Lower lobe of right lung (tissue), 2 donors: ENCODE measurements around the gene FBLN2. TPM values are rescaled to one million over a fixed set of nuclear protein-coding genes. Genes with fewer than 3 reads are reported as not detected.
A peak's percentile ranks its signal among the peaks of the same experiment; 100 is the strongest.

Experiments
- ATAC-seq, 2 donors: fragments of 200-7000 bp; cut with Tn5 transposase; one replicate each; pipeline ENCODE4 v1.9.1; 2020 to 2022; ENCODE audit warnings: mild to moderate bottlenecking in 2 of 2, moderate library complexity in 2 of 2
- DNase-seq: peaks from one replicate; pipeline ENCODE4 v3.0.0-alpha.2; 2020
- H3K27ac ChIP-seq: fragments of 200-600 bp; one replicate; pipeline ENCODE4 v1.8.0; 2022
- H3K27me3 ChIP-seq: fragments of 200-600 bp; one replicate; pipeline ENCODE4 v1.8.0; 2022; ENCODE audit warnings: low read depth
- H3K36me3 ChIP-seq: fragments of 200-600 bp; one replicate; pipeline ENCODE4 v1.8.0; 2022; ENCODE audit warnings: mild to moderate bottlenecking
- H3K4me1 ChIP-seq: fragments of 200-600 bp; one replicate; pipeline ENCODE4 v1.8.0; 2022
- H3K4me3 ChIP-seq: fragments of 200-600 bp; one replicate; pipeline ENCODE4 v1.8.0; 2022; ENCODE audit warnings: mild to moderate bottlenecking
- H3K9me3 ChIP-seq: fragments of 200-600 bp; one replicate; pipeline ENCODE4 v1.8.0; 2022
- CTCF ChIP-seq: fragments of 200-600 bp; IDR thresholded peaks from one replicate; pipeline ENCODE4 v1.8.0; 2022; ENCODE audit warnings: antibody characterized with exemption, mild to moderate bottlenecking
- intact Hi-C: fragments of 100-400 bp; cut with DNase I; formaldehyde crosslinking; loops from one replicate; pipeline ENCODE4 v1.11.0; 2022
- total RNA-seq: library from RNA; stranded (reverse); fragmentation: NEBNext Ultra II Directional; extraction: Animal tissue kit (Norgen Biotek cat#: 25700); gene quantifications from one replicate; pipeline ENCODE4 v1.2.1, GENCODE V29; 2021
- donor health status: DM: no; HTN: yes; CAD: no; lungs with severe emphysema.

The FBLN2 gene
- total RNA-seq, 1 donor from 2014 or later = 40.8 TPM

- ATAC-seq (no peak), DNase-seq (no peak)
- Histone ChIP-seq H3K36me3 (no peaks in the 10 kb centered on the region), H3K9me3 (peaks cover 6% of the 10 kb centered on the region), H3K4me1 (no peaks in the 10 kb centered on the region), H3K27me3 (peaks cover 3% of the 10 kb centered on the region), H3K4me3 (no peak overlapping the region), H3K27ac (no peak overlapping the region)
- intact Hi-C loops = no loop called here
- TF ChIP-seq CTCF = no peak
Observed at GRCh38 chr3:13539671-13540070, 9.3 kb upstream of the FBLN2 start.

- peak in 1 of 2 donors; percentile 66 for ATAC-seq
- TF ChIP-seq CTCF = no peak
- no peak overlapping the region for H3K27ac ChIP-seq
Observed at GRCh38 chr3:13540297-13540995, 8.5 kb upstream of the FBLN2 start.

GRCh38 chr3:13541691-13542090, 7.2 kb upstream of the FBLN2 start:
- intact Hi-C loops = no loop called here
- no peak for TF ChIP-seq CTCF
- ATAC-seq (no peak), DNase-seq (no peak)
- Histone ChIP-seq H3K4me1 (no peaks in the 10 kb centered on the region), H3K9me3 (peaks cover 6% of the 10 kb centered on the region), H3K27me3 (peaks cover 4% of the 10 kb centered on the region), H3K36me3 (no peaks in the 10 kb centered on the region), H3K4me3 (no peak overlapping the region), H3K27ac (no peak overlapping the region)

More at GRCh38 chr3:13540297-13540995, 8.5 kb upstream of the FBLN2 start:
- Histone ChIP-seq H3K4me3 (no peak overlapping the region), H3K27me3 (peaks cover 3% of the 10 kb centered on the region), H3K9me3 (peaks cover 6% of the 10 kb centered on the region), H3K4me1 (no peaks in the 10 kb centered on the region), H3K36me3 (no peaks in the 10 kb centered on the region)
- intact Hi-C loops = no loop called here
- no peak for DNase-seq

DNA sequence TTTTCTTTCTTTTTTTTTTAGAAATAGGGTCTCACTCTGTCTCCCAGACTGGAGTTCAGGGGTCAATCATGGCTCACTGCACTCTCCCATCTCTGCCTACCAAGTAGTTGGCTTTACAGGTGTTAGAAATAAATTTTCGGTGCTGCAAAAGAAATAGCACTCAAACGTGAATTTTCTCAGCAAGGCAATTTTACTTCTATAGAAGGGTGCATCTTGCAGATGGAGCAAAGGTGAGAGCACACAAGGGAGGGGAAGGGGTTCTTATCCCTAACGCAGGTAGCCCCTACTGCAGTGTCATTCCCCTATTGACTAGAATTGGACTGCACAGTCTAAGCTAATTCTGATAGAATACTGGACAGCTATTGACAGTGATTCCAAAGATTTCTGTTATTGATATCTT, 6.8 kb upstream of the FBLN2 start:
- DNase-seq (no peak), ATAC-seq (no peak)
- H3K27me3 ChIP-seq = peaks cover 7% of the 10 kb centered on the region
- H3K4me1 ChIP-seq = no peaks in the 10 kb centered on the region
- TF ChIP-seq CTCF = no peak
- intact Hi-C loops = no loop called here
- no peak overlapping the region for H3K27ac ChIP-seq
- H3K4me3 ChIP-seq = no peak overlapping the region
- H3K36me3 ChIP-seq = no peaks in the 10 kb centered on the region
- H3K9me3 ChIP-seq = peaks cover 6% of the 10 kb centered on the region

DNA sequence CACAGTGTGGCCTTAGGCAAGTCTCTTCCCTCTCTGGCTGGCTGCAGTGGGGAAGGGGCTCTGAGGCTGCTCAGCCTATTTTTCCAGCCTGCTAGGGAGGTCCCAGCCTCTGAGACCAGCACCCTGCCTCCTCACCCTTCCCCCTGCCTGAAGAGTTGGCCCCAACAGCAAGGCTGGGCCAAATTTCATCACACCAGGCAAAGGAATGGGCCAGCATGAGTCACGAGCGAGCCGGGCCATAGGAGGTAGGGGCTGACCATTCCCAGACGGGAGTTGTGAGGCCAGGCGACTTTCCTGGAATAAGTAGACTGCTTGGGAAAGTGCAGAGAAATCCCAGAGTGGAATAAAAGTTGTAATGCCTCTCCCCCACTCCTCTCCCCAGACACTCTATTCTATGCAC, 5.7 kb upstream of the FBLN2 start:
- no peak overlapping the region for H3K4me3 ChIP-seq
- peak overlapping the region; percentile 18 for H3K27ac ChIP-seq
- no peak for TF ChIP-seq CTCF
- H3K9me3 ChIP-seq = peaks cover 6% of the 10 kb centered on the region
- peaks cover 6% of the 10 kb centered on the region for H3K4me1 ChIP-seq
- intact Hi-C loops = no loop called here
- peak; percentile 36 to 41 for ATAC-seq
- no peak for DNase-seq
- H3K27me3 ChIP-seq = peaks cover 12% of the 10 kb centered on the region
- no peaks in the 10 kb centered on the region for H3K36me3 ChIP-seq
